ENCODE results near the gene TBX18. TPM values are rescaled to one million over a fixed set of nuclear protein-coding genes. Genes with fewer than 3 reads are reported as not detected.
A peak's percentile ranks its signal among the peaks of the same experiment; 100 is the strongest.

The TBX18 gene
- total and polyA plus RNA-seq, 2 donors, result 8.3 to 68.1 TPM

- H3K4me3 ChIP-seq (ENCODE audit: low read depth, low read length), result no peak overlapping the region
- H3K27ac ChIP-seq (ENCODE audit: low read depth), result no peak overlapping the region
- WGBS, result 90% methylated on average over 2 of the region's 2 CpGs
- DNase-seq (ENCODE audit: extremely low spot score), result no peak
- H3K36me3 ChIP-seq (ENCODE audit: insufficient read depth), result no peaks in the 10 kb centered on the region
- H3K4me1 ChIP-seq (ENCODE audit: insufficient read depth), result no peaks in the 10 kb centered on the region
These were observed 15.5 kb upstream of the TBX18 start for GRCh38 chr6:84779917-84780316.

- 59% methylated on average over 1 of the region's 1 CpG for WGBS
- H3K36me3 ChIP-seq (ENCODE audit: insufficient read depth), result no peaks in the 10 kb centered on the region
- no peak overlapping the region for H3K4me3 ChIP-seq (ENCODE audit: low read depth, low read length)
- no peaks in the 10 kb centered on the region for H3K4me1 ChIP-seq (ENCODE audit: insufficient read depth)
- no peak overlapping the region for H3K27ac ChIP-seq (ENCODE audit: low read depth)
- DNase-seq (ENCODE audit: extremely low spot score), result no peak
These were observed 15.0 kb upstream of the TBX18 start for GRCh38 chr6:84779380-84779779.

GRCh38 chr6:84777888-84778287, 13.5 kb upstream of the TBX18 start:
- Histone ChIP-seq H3K4me1 (ENCODE audit: insufficient read depth) (no peaks in the 10 kb centered on the region), H3K36me3 (ENCODE audit: insufficient read depth) (no peaks in the 10 kb centered on the region), H3K4me3 (ENCODE audit: low read depth, low read length) (no peak overlapping the region), H3K27ac (ENCODE audit: low read depth) (no peak overlapping the region)
- WGBS, result 49% methylated on average over 1 of the region's 1 CpG
- DNase-seq (ENCODE audit: extremely low spot score), result no peak

GRCh38 chr6:84776392-84776791, 12.0 kb upstream of the TBX18 start:
- WGBS, result 59% methylated on average over 3 of the region's 3 CpGs
- no peaks in the 10 kb centered on the region for H3K4me1 ChIP-seq (ENCODE audit: insufficient read depth)
- H3K4me3 ChIP-seq (ENCODE audit: low read depth, low read length), result no peak overlapping the region
- H3K36me3 ChIP-seq (ENCODE audit: insufficient read depth), result no peaks in the 10 kb centered on the region
- no peak overlapping the region for H3K27ac ChIP-seq (ENCODE audit: low read depth)
- DNase-seq (ENCODE audit: extremely low spot score), result no peak

- 60% methylated on average over 3 of the region's 3 CpGs for WGBS
- no peaks in the 10 kb centered on the region for H3K4me1 ChIP-seq (ENCODE audit: insufficient read depth)
These were observed 11.4 kb upstream of the TBX18 start for GRCh38 chr6:84775751-84776150.

GRCh38 chr6:84774985-84775284, 10.5 kb upstream of the TBX18 start:
- H3K36me3 ChIP-seq (ENCODE audit: insufficient read depth), result no peaks in the 10 kb centered on the region

More at GRCh38 chr6:84775751-84776150, 11.4 kb upstream of the TBX18 start:
- Histone ChIP-seq H3K4me3 (ENCODE audit: low read depth, low read length) (no peak overlapping the region), H3K27ac (ENCODE audit: low read depth) (no peak overlapping the region), H3K36me3 (ENCODE audit: insufficient read depth) (no peaks in the 10 kb centered on the region)
- no peak for DNase-seq (ENCODE audit: extremely low spot score)

GRCh38 chr6:84774157-84774984, 10.0 kb upstream of the TBX18 start:
- 1% methylated on average over 79 of the region's 79 CpGs for WGBS
- Histone ChIP-seq H3K27ac (ENCODE audit: low read depth) (no peak overlapping the region), H3K36me3 (ENCODE audit: insufficient read depth) (no peaks in the 10 kb centered on the region), H3K4me1 (ENCODE audit: insufficient read depth) (no peaks in the 10 kb centered on the region), H3K4me3 (ENCODE audit: low read depth, low read length) (peak overlapping the region; percentile 19)
- no peak for DNase-seq (ENCODE audit: extremely low spot score)

More at GRCh38 chr6:84774985-84775284, 10.5 kb upstream of the TBX18 start:
- Histone ChIP-seq H3K4me1 (ENCODE audit: insufficient read depth) (no peaks in the 10 kb centered on the region), H3K4me3 (ENCODE audit: low read depth, low read length) (no peak overlapping the region), H3K27ac (ENCODE audit: low read depth) (no peak overlapping the region)
- 15% methylated on average over 14 of the region's 14 CpGs for WGBS
- no peak for DNase-seq (ENCODE audit: extremely low spot score)

GRCh38 chr6:84773431-84774156, 9.2 kb upstream of the TBX18 start:
- peak overlapping the region; percentile 19 for H3K4me3 ChIP-seq (ENCODE audit: low read depth, low read length)
- no peaks in the 10 kb centered on the region for H3K4me1 ChIP-seq (ENCODE audit: insufficient read depth)
- no peak overlapping the region for H3K27ac ChIP-seq (ENCODE audit: low read depth)
- no peak for DNase-seq (ENCODE audit: extremely low spot score)
- no peaks in the 10 kb centered on the region for H3K36me3 ChIP-seq (ENCODE audit: insufficient read depth)
- under 1% methylated on average over 69 of the region's 69 CpGs for WGBS

GRCh38 chr6:84773133-84773430, 8.7 kb upstream of the TBX18 start:
- no peak overlapping the region for H3K27ac ChIP-seq (ENCODE audit: low read depth)

GRCh38 chr6:84772428-84773132, 8.2 kb upstream of the TBX18 start:
- no peaks in the 10 kb centered on the region for H3K4me1 ChIP-seq (ENCODE audit: insufficient read depth)
- no peaks in the 10 kb centered on the region for H3K36me3 ChIP-seq (ENCODE audit: insufficient read depth)
- WGBS, result 11% methylated on average over 35 of the region's 35 CpGs
- DNase-seq (ENCODE audit: extremely low spot score), result no peak
- no peak overlapping the region for H3K27ac ChIP-seq (ENCODE audit: low read depth)
- no peak overlapping the region for H3K4me3 ChIP-seq (ENCODE audit: low read depth, low read length)

More at GRCh38 chr6:84773133-84773430, 8.7 kb upstream of the TBX18 start:
- Histone ChIP-seq H3K4me3 (ENCODE audit: low read depth, low read length) (no peak overlapping the region), H3K4me1 (ENCODE audit: insufficient read depth) (no peaks in the 10 kb centered on the region), H3K36me3 (ENCODE audit: insufficient read depth) (no peaks in the 10 kb centered on the region)
- no peak for DNase-seq (ENCODE audit: extremely low spot score)
- 5% methylated on average over 14 of the region's 14 CpGs for WGBS

- WGBS, result 10% methylated on average over 16 of the region's 16 CpGs
- H3K4me1 ChIP-seq (ENCODE audit: insufficient read depth), result no peaks in the 10 kb centered on the region
- no peak overlapping the region for H3K27ac ChIP-seq (ENCODE audit: low read depth)
These were observed 7.5 kb upstream of the TBX18 start for GRCh38 chr6:84771756-84772356.

GRCh38 chr6:84771125-84771755, 6.8 kb upstream of the TBX18 start:
- Histone ChIP-seq H3K4me3 (ENCODE audit: low read depth, low read length) (no peak overlapping the region), H3K4me1 (ENCODE audit: insufficient read depth) (no peaks in the 10 kb centered on the region), H3K27ac (ENCODE audit: low read depth) (no peak overlapping the region), H3K36me3 (ENCODE audit: insufficient read depth) (no peaks in the 10 kb centered on the region)
- 14% methylated on average over 6 of the region's 6 CpGs for WGBS
- no peak for DNase-seq (ENCODE audit: extremely low spot score)

More at GRCh38 chr6:84771756-84772356, 7.5 kb upstream of the TBX18 start:
- Histone ChIP-seq H3K36me3 (ENCODE audit: insufficient read depth) (no peaks in the 10 kb centered on the region), H3K4me3 (ENCODE audit: low read depth, low read length) (no peak overlapping the region)
- no peak for DNase-seq (ENCODE audit: extremely low spot score)

GRCh38 chr6:84770521-84770920, 6.1 kb upstream of the TBX18 start:
- DNase-seq (ENCODE audit: extremely low spot score), result no peak
- WGBS, result 32% methylated on average over 5 of the region's 5 CpGs
- no peaks in the 10 kb centered on the region for H3K4me1 ChIP-seq (ENCODE audit: insufficient read depth)
- H3K4me3 ChIP-seq (ENCODE audit: low read depth, low read length), result no peak overlapping the region
- no peak overlapping the region for H3K27ac ChIP-seq (ENCODE audit: low read depth)
- H3K36me3 ChIP-seq (ENCODE audit: insufficient read depth), result no peaks in the 10 kb centered on the region
